HG03342 (cell line): Measurements from ENCODE around the gene HMGB1.
A peak's percentile ranks its signal among the peaks of the same experiment; 100 is the strongest.

Experiments
- ATAC-seq: cut with Tn5 transposase; IDR thresholded peaks from one replicate; pipeline ENCODE4 v1.9.1; 2021; ENCODE audit warnings: mild to moderate bottlenecking, moderate library complexity; ENCODE audit not compliant: unreplicated experiment

Gene HMGB1

GRCh38 chr13:30465593-30466357, at the start of gene HMGB1:
TSS of gene HMGB1 (minus strand) at chr13:30465936. CDS start at chr13:30463680, 2,256 bp downstream.
- peak; percentile 89 for ATAC-seq

- ATAC-seq: no peak
Measured at GRCh38 chr13:30510811-30511371, 45.2 kb upstream of the HMGB1 start.

GRCh38 chr13:30510091-30510490, 44.4 kb upstream of the HMGB1 start:
- no peak for ATAC-seq

DNA sequence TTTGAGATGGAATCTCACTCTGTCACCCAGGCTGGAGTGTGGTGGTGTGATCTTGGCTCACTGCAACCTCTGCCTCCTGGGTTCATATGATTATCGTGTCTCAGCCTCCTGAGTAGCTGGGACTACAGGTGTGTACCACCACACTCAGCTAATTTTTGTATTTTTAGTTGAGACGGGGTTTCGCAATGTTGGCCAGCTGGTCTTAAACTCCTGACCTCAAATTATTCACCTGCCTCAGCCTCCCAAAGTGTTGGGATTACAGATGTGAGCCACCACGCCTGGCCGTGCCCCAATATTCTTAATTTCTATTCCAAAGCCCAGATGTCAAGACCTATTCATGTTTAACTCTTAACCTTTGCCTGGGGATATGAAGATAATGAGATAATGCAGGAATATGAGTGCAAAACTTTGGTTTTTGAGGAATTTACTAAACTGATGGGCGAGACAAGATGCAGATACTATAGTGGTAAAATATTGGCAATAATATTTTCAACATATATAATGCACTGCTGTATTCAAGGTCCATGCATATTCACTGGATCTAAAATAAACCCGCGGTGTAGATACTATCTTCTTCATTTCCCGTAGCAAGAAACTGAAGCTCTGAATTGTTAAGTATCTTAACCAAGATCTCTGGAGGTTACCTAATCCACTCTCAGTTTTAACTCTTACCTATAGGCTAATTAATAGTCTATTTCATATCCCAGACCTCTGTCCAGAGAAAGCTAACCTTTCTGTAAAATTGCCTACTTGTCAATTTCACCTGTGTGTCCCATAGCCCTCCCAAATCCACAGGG, 43.7 kb upstream of the HMGB1 start:
- ATAC-seq: no peak

DNA sequence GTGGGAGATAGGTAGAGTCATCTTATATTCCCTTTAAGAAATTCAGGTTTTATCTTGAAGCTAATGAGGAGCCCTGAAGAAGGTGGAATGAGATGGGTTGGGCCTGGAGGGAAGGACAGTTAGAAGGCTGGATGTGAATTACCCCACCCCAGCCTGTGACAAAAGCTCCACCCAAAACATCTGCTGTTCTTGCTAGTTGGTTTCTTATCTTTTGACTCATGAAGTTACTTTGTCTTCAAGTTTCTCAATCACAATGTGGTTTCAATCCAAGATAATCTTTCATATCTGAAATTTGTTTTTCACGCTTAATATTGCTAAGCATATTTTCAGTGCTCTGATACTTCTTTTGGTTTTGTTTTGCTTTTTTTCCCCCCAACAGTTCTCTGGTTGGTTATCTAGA, 38.3 kb upstream of the HMGB1 start:
- no peak for ATAC-seq

GRCh38 chr13:30502237-30502636, 36.5 kb upstream of the HMGB1 start:
- no peak for ATAC-seq

DNA sequence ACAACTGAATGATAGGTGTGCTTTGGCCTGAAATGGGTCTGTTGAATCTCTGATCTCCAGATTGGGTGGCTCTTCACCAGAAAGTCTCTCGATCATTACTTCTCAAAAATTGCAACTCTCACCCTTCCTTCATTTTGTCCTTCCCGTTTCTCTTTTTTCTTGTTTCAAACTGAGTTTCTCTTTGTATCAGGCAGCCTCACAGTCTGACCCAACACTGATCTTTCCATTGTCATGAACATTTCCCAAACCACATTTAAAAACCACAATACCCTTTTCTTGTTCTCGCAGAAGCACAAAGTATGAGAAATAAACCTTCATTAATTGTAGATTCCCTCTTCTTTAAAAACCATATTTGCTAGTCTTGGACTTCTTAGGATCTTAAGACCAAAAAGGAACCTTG, 33.6 kb upstream of the HMGB1 start:
- no peak for ATAC-seq

- ATAC-seq: no peak
Measured at GRCh38 chr13:30496147-30496546, 30.4 kb upstream of the HMGB1 start.

- no peak for ATAC-seq
Measured at GRCh38 chr13:30495746-30496145, 30.0 kb upstream of the HMGB1 start.

DNA sequence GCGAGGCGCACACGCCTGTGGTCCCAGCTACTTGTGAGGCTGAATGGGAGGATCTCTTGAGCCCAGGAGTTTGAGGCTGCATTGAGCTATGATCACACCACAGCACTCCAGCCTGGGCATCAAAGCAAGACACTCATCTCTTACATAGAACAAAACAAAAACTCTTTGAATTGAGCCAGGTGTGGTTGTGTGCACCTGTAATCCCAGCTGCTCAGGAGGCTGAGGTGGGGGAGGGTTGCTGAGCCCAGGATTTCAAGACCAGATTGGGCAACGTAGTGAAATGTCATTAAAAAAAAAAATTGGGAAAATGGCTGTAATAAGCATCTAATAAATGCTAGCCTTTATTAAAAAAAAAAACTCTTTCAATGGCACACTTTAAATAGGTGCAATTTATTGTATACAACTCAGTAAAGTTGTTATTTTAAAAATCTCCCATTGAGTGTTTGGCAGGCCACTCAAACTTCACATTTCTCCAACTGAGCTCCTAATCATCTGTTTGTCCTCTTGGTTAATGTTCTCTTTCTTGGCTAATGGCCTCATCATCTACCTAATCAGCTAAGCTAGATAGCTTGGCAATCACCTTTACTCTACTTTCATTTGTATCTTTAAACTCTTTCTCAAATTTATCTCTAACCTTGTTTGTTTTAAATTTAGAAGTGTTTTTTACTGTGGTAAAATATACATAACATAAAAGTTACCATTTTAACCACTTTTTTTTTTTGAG, 28.1 kb upstream of the HMGB1 start:
- no peak for ATAC-seq

GRCh38 chr13:30487075-30487470, 21.3 kb upstream of the HMGB1 start:
- no peak for ATAC-seq

GRCh38 chr13:30486230-30487074, 20.7 kb upstream of the HMGB1 start:
- no peak for ATAC-seq

DNA sequence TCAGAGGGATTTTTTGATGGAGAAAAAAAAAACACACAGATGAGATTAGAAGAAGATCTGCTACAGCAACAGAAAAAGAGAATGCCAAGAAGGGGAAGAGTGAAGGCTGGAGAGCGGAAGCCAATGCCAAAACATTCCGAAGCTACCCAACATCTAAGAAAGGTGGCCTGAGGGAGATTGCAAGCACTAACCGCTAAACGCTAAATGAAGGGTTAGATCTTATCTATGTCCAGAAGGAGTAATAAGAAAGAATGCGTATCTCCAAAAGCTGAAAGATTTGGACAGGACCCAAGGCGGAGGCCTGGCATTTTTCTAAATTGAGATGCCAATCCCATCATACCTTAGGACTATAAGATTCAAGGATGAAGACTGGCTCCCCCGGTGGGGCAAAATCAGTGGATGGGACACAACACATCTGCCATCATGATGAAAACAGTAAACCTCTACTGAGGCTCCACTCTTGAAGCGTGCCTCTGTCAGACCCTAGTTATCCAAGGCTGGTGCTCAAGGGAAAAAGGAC, 15.6 kb upstream of the HMGB1 start:
- no peak for ATAC-seq

- ATAC-seq: no peak
Measured at GRCh38 chr13:30480292-30480950, 14.7 kb upstream of the HMGB1 start.

- ATAC-seq: no peak
Measured at GRCh38 chr13:30479883-30480219, 14.1 kb upstream of the HMGB1 start.

- ATAC-seq: no peak
Measured at GRCh38 chr13:30479154-30479882, 13.6 kb upstream of the HMGB1 start.

GRCh38 chr13:30477346-30478195, 11.8 kb upstream of the HMGB1 start:
- peak; percentile 94 for ATAC-seq

- no peak for ATAC-seq
Measured at GRCh38 chr13:30473675-30474074, 7.9 kb upstream of the HMGB1 start.
